Osteoblast (primary cell): ENCODE results near the gene ABLIM3. TPM values are rescaled to one million over a fixed set of nuclear protein-coding genes. Genes with fewer than 3 reads are reported as not detected.

ENCODE experiments used
- DNase-seq: peaks from one replicate; pipeline ENCODE4 v3.0.0; 2011; ENCODE audit warnings: low spot score, mixed read lengths; ENCODE audit not compliant: insufficient read length; ENCODE audit errors: missing footprints
- H2AFZ ChIP-seq: 2 replicates; pipeline ENCODE4 v1.6.0; 2011; ENCODE audit warnings: mild to moderate bottlenecking, low read length
- H3K27ac ChIP-seq: 2 replicates; pipeline ENCODE4 v1.5.1; 2011; ENCODE audit warnings: mild to moderate bottlenecking, low read depth, low read length, moderate library complexity
- H3K27me3 ChIP-seq: 2 replicates; pipeline ENCODE4 v1.6.0; 2012; ENCODE audit warnings: mild to moderate bottlenecking, control low read depth, inconsistent platforms, low read length, moderate library complexity; ENCODE audit not compliant: insufficient read depth
- H3K36me3 ChIP-seq: 2 replicates; pipeline ENCODE4 v1.5.1; 2011; ENCODE audit warnings: mild to moderate bottlenecking, low read length, control low read depth, moderate library complexity; ENCODE audit not compliant: insufficient read depth
- H3K4me1 ChIP-seq: 2 replicates; pipeline ENCODE4 v1.5.1; 2011; ENCODE audit warnings: mild to moderate bottlenecking, low read length, control low read depth, moderate library complexity; ENCODE audit not compliant: insufficient read depth
- H3K4me2 ChIP-seq: 2 replicates; pipeline ENCODE4 v1.6.0; 2011; ENCODE audit warnings: mild to moderate bottlenecking, low read length; ENCODE audit not compliant: insufficient read depth
- H3K4me3 ChIP-seq: fragments of 200-600 bp; sonication (generic); 3 replicates; pipeline ENCODE4 v1.5.1; 2012; ENCODE audit warnings: mild to moderate bottlenecking, low read length, inconsistent platforms; ENCODE audit not compliant: insufficient read depth
- H3K79me2 ChIP-seq: 2 replicates; pipeline ENCODE4 v1.6.0; 2012; ENCODE audit warnings: mild to moderate bottlenecking, low read length, control low read depth, inconsistent platforms; ENCODE audit not compliant: insufficient read depth
- H3K9me3 ChIP-seq: 2 replicates; pipeline ENCODE4 v1.5.1; 2011; ENCODE audit warnings: low read depth, low read length, control low read depth
- H4K20me1 ChIP-seq: 2 replicates; pipeline ENCODE4 v1.6.0; 2012; ENCODE audit warnings: mild to moderate bottlenecking, low read length, control low read depth; ENCODE audit not compliant: insufficient read depth
- CTCF ChIP-seq: IDR thresholded peaks from 2 replicates; pipeline ENCODE4 v1.5.1; 2011; ENCODE audit warnings: mild to moderate bottlenecking, low read depth, low read length, moderate library complexity; ENCODE audit errors: extremely low read depth
- total RNA-seq: library from RNA; depleted of rRNA; stranded (reverse); fragments of >200 nt; gene quantifications from 2 replicates; pipeline ENCODE4 v1.2.3, GENCODE V29; 2012

The ABLIM3 gene
- total RNA-seq, 1 donor = 5.8 TPM

- Histone ChIP-seq H3K27ac (peak overlapping the region; percentile 77), H4K20me1 (no peaks in the 10 kb centered on the region), H3K36me3 (peaks cover 7% of the 10 kb centered on the region), H3K4me3 (no peak overlapping the region), H3K9me3 (no peaks in the 10 kb centered on the region), H3K4me1 (peaks cover 49% of the 10 kb centered on the region), H3K27me3 (no peaks in the 10 kb centered on the region), H2AFZ (no peak overlapping the region), H3K4me2 (no peak overlapping the region), H3K79me2 (no peaks in the 10 kb centered on the region)
- no peak for TF ChIP-seq CTCF
- no peak for DNase-seq
These were observed 65.3 kb downstream of the ABLIM3 start for GRCh38 chr5:149206524-149207141.

GRCh38 chr5:149207831-149208230, 66.5 kb downstream of the ABLIM3 start:
- no peak overlapping the region for H3K27ac ChIP-seq

GRCh38 chr5:149210225-149210624, 68.9 kb downstream of the ABLIM3 start:
- no peaks in the 10 kb centered on the region for H3K79me2 ChIP-seq
- H3K4me1 ChIP-seq = peaks cover 50% of the 10 kb centered on the region
- peak; percentile 86 for DNase-seq
- H2AFZ ChIP-seq = no peak overlapping the region
- H3K36me3 ChIP-seq = no peaks in the 10 kb centered on the region
- no peaks in the 10 kb centered on the region for H3K9me3 ChIP-seq
- H3K4me2 ChIP-seq = no peak overlapping the region
- H3K27ac ChIP-seq = peak overlapping the region; percentile 87
- no peak overlapping the region for H3K4me3 ChIP-seq
- H3K27me3 ChIP-seq = no peaks in the 10 kb centered on the region
- TF ChIP-seq CTCF = no peak
- H4K20me1 ChIP-seq = no peaks in the 10 kb centered on the region

More at GRCh38 chr5:149207831-149208230, 66.5 kb downstream of the ABLIM3 start:
- Histone ChIP-seq H3K4me1 (peaks cover 59% of the 10 kb centered on the region), H3K4me2 (no peak overlapping the region), H3K9me3 (no peaks in the 10 kb centered on the region), H3K27me3 (no peaks in the 10 kb centered on the region), H2AFZ (no peak overlapping the region), H3K79me2 (no peaks in the 10 kb centered on the region), H3K4me3 (no peak overlapping the region), H3K36me3 (peaks cover 7% of the 10 kb centered on the region), H4K20me1 (no peaks in the 10 kb centered on the region)
- no peak for DNase-seq
- no peak for TF ChIP-seq CTCF

- no peak for DNase-seq
- no peak for TF ChIP-seq CTCF
- Histone ChIP-seq H3K4me1 (peaks cover 49% of the 10 kb centered on the region), H3K4me2 (no peak overlapping the region), H2AFZ (no peak overlapping the region), H3K9me3 (no peaks in the 10 kb centered on the region), H3K4me3 (no peak overlapping the region), H4K20me1 (no peaks in the 10 kb centered on the region), H3K36me3 (no peaks in the 10 kb centered on the region), H3K27ac (peak overlapping the region; percentile 87), H3K79me2 (no peaks in the 10 kb centered on the region), H3K27me3 (no peaks in the 10 kb centered on the region)
These were observed 69.7 kb downstream of the ABLIM3 start for GRCh38 chr5:149210968-149211490.
